HG02938 (cell line): Measurements from ENCODE around the gene SLC25A26.
"Not testable (repeated sequence)": the region's sequence is repeated elsewhere in the genome, so short reads cannot be mapped to it uniquely, and the experiment has no call there.

Experiments used
- ATAC-seq: cut with Tn5 transposase; IDR thresholded peaks from one replicate; pipeline ENCODE4 v1.9.1; 2021; ENCODE audit warnings: mild to moderate bottlenecking, moderate library complexity; ENCODE audit not compliant: unreplicated experiment

SLC25A26 gene

DNA sequence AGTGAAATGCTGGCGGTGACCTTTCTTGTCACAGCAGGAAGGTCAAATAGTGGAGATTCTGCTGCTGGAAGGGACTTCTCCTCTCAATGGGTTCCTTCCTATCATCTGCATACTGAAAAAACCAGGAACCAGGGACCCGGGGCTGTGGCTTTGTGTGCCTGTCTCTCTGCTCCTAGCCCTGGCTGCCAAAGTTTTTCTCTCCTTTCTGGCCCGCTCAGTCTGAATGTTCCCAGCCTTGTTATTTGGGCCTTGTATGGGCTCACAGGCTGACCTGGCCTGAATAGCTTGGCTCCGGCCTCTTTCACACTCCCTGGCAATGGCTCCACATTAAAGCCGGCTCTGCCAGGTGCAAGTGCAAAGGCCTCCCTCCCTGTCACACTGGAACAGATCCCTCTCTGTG lies 185.4 kb downstream of the SLC25A26 start:
- ATAC-seq = no peak

DNA sequence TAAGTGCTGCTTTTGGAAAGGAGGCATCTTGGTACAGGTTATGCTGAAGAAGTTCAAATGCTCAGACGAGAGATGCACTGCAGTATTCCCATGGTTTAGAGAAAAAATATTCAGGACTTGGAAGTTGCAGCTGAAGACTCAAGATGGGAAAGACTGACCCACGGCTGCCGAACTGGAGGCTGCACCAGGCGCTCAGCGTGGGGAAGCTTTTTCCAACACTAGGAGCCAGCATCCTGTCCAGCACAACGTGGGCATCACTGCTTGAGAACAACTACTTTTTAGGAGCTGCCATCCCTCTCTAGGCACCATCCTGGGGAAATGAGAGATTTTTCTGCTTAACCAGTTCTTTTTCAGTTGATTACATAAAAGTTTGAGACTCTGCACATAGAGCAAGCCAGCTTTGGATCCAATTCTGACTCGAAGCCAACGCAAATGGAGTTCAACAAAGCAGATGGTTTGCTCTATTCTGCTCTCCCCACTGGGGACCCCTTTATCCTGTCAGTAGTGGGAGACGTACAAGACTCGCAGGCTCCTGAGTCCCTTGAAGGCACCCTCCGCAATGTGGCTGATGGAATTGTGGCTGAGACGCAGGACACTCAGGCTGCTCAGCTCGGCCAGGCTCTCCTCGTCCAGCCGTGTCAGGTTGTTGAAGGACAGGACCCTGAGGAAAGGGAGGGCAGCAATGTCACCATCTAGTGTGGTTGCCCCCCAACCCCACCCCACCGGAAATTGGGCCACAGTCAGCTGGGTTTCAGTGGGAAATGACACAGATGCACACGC lies 186.2 kb downstream of the SLC25A26 start:
- no peak for ATAC-seq

DNA sequence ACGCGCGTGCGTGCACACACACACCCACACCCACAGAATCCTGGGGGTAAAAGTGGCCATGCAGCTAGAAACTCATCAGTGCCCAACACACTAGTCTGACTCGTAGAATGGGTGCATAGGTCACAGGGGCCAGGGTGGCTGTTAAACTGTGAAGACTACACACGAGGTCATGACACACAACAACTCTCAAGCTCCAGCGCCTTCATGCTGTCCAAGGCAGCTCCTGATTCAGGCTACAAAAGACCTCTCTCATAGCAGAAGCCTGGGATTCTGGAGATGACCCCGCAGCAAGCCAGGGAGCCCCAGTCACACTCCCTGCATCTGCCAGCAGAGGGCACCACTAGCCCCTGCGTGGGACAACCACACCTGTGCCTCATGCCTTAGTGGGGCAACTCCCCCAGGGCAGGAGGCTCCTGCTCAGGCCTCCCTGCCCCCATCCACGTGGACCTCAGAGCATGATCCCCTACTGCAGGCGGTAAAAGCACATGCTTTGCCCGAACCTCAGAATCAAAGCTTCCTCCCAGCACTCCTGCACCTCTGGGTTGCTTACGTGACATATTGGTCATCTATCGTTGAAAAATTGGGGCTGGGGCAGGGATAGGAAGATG lies 186.9 kb downstream of the SLC25A26 start:
- peak; percentile 88 for ATAC-seq

DNA sequence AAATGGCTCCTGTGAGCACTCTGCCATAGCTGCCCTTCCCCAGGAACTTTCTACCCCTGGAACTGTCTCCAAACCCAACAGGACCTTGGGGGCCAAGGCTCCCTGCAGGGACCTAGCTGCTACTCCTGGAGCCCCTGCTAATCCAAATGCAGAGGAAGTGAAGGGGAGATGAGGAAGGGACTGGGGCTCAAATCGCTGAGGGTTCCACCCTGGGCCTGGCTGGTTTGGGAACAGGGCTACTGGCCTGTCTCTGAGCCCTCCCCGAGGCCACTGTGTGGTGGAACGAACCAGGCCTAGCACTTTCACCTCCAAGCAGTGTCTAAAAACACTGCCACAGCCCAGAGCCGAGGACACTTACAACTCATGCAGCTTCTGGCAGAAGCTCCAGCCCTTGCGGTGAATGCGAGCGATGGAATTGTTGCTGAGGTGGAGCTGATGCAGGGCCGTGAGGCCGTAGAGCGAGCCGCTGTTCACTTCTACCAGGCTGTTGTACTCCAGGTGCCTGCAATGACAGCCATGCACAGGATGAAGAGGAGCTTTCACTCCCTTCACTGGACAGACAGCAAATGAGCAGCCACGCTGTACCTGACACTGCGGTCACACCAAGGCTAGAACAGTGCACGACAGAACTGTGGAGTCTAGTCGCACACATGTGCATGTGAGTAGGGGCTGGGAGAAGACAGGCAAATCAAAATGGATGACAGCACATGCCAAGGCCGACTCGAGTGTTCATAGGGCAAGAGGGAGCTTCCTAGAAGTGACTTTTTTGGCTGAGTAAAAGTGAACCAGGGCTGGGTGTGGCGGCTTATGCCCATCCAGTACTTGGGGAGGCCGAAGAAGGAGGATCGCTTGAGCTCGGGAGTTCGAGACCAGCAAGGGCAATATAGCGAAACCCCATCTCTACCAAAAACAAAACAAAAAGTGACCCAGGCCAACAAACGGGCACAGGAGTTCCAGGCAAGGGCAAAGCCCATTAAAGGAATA lies 189.3 kb downstream of the SLC25A26 start:
- ATAC-seq = no peak

DNA sequence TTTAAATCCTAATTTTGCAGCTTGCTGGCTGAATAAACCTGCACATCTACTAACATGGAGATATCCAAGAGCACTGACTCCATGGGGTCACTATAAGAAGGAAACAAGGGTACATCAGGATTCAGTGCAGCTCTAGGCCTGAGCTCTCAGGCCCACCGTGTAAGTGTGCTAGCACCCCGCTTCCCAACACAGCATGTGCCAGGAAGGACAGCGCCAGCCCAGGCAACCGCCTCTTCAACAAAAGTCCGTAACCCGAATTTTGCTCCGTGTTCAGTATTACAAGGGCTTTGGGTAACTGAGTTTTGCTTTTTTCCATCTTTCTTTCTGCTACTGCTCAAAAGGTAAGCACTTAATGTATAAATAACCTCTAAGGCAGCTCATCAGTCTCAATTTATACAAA lies 190.2 kb downstream of the SLC25A26 start:
- no peak for ATAC-seq

DNA sequence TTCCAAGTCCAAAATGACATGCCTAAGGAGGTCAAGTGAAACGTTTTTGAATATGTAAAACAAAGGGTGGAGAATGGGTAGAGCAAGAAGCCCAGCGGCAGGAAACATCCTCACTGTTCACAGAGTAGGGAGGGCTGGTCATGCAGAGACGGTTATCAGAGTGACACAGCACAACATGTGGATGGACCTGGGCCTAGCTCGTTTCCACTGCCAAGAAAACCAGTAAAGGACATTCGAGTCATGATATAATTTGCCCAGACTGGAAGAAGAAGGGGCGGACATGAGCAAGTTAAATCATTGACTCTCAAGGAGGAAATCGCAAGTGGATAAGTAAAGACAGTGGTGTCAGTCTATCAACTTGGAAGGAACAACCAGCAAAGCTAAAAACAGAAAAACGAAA lies 190.7 kb downstream of the SLC25A26 start:
- no peak for ATAC-seq

DNA sequence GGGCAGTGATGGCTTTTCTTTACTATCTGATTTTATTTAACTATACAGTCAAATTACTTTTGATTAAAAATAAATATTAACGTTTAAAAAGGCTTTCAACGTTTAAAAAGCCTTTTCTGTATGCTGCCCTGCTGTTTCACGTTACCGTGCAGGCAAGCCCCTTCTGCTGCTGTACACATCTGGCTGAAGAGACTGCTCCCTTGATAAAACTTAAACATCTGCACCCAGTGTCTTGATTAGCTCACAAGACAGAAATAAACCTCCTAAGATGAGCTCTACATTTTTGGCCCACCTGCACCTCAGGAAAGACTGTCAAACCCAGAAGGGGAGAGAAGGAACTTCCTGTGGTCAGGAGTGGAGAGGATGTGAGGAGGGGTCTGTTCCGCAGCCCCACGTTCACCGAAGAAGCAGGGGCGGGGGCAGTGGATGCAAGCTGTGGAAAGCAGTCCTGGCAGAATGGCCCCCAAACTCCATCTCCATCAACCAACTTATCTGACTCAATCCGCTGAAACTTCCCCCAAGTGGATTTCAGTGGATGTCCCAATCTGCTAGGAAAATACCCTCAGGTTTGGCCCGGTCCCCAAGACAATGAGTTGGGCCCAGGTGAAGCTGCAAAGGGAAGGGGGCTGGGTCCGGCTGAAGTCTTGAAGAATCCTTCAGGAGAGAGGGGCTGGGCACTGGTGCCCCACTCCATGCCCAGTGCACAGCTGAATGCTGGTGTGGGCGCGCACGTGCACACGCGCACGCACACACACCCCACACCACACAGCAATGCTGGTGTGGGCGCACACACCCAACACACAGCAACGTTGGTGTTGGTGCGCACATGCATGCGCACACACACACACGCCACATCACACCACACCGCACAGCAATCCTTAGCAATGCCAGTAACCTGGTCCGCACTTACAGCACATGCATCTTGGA lies 191.4 kb downstream of the SLC25A26 start:
- ATAC-seq = no peak

DNA sequence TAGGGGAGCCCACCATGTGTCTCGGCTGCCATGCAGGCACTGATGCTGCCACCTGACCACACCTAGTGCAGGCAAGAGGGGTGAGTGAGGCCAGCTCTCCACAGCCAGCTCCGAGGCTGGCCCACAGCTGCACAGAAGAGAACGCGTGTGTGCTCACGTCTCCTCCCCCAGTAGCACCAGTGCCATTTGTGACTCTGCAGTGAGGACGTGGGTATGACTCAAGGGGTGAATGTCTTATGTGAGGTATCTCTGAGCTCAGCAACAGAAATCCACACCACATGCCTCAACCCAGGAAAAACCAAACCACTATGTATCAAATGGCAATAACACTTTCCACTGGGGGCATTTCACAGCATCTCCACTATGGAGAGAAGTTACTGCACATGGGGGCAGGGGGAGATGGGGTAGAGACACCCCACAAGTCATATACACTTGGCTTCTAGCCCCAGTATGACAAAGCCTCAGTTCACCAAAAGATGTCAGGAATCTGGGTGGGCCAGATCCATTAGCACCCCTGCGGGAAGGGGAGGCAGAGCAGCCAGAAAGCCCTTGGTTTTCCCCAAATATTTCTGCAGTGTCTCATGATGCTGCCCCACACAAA lies 192.4 kb downstream of the SLC25A26 start:
- ATAC-seq = no peak

DNA sequence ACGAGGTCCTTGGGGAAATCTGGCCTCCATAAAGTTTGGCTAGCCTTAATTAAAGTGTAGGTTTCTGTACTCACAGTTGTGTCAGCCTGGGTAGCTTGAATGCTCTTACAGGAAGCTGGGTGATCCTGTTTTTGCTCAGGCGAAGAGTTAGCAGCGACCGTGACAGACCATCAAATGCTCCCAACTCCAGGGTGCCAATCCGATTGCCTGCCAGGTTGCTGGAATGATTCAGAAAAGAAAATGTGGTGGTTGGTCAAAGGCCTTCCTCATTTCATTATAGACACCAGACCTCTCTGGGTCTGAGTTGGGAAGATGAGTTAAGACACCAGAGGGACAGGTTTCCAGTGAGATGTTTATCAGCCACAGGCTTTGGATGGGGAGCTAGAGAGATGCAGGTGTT lies 194.0 kb downstream of the SLC25A26 start:
- ATAC-seq = no peak

DNA sequence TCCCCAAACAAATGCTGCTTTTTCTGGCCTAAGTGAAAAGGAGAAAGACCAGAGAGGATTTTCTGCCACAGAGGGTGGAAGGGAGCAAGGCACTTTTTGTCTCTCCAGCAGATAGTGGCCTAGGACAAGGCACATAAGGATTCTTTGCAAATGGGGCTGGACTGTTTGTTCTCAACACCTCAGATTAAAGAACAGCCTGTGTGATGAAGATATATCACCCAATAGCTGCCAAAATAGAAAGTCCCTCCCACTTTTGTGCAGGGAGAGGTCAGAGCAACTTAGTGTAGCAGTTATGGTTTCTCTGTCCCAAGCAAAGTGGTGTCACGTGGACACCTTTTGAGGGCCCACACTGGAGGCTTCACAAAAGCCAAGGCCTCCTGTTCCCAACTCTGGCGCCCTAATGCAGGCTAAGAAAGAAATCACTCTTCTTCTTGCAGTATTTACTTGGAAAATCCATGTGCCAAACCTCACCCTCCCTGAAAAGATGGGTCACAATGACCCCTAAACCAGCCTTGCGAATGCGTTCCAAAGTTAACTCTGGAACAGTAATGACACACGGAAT lies 195.1 kb downstream of the SLC25A26 start:
- ATAC-seq = no peak

DNA sequence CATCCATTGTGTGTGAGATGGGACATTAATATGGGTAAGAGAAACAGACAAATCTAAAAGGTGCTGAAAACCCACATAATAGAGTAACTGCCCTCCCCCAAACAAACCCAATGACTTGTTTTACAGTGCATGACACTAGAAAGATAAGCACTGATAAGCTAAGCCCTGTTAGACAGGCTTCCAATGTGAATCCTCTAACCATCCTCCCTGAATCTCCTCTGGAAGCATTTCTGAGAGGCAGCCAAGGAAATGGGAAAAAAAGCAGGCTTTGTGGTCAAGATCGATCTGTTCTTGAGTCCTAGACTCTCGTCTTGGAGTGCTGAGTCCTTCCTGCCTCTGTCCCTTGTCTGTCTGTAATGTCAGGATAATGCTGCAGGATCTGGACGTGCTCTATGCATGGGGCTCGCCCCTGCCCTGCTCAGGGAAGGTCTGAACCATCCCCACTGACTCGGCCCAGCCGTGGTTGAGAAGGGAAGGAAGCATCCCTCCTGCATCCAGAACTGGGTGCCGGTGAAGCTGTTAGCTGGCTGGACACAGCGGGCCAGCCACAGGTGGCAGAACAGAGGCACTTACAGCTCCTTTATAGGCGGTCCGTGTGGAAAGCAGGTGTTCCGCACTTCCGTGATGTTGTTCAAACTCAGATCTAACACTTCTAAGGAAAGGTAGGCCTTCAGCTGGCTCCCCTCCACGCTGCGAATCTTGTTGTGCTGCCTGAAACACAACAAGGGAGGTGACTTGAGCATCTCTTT lies 195.9 kb downstream of the SLC25A26 start:
- ATAC-seq = no peak

DNA sequence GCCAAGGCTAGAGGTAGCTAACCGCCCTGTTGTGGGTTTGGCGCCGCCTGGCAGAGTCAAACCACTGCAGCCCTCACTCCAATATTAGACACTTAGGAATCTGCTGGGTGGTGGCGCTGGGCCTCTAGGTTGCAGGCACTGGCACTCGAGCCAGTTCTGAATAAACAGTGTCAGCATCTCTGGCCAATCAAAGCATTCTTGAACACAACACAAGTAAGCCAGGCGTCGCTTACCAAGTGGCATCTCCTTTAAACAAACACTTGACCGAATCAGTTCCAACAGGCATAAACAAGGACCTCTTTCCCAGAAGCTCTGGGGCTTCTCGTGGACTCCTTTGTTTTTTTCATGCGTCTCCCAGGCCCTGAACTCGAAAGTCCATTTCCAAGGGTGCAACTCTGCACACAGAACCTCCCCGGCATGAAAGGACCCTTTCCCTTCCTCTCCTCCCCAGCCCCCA lies 197.7 kb downstream of the SLC25A26 start:
- ATAC-seq = no peak

DNA sequence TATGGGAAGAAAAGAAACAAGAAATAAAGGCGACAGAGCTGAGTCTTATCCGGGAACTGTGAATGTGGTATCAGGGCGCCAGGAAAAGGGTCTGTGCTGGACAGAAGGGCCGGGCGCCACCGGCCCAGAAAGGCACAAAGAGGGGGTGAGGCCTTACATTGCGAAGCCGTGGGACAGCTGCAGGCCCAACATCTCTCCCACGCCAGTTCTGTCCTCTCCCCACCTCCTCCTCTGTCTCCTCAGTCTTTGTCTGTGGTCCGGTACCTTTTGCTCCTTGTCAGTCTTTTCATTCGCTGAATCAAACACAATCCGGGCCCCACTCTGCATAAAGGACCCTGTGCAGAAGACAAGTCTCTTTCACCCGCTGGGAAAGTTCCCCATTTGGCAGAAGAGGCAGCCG lies 198.2 kb downstream of the SLC25A26 start:
- no peak for ATAC-seq

DNA sequence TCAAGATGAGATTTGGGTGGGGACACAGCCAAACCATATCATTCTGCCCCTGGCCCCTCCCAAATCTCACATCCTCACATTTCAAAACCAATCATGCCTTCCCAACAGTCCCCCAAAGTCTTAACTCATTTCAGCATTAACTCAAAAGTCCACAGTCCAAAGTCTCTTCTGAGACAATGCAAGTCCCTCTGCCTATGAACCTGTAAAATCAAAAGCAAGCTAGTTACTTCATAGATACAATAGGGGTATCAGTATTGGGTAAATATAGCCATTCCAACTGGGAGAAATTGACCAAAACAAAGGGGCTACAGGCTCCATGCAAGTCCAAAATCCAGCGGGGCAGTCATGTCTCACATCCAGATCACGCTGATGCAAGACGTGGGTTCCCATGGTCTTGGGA lies 200.3 kb downstream of the SLC25A26 start:
- not testable (repeated sequence) for ATAC-seq

DNA sequence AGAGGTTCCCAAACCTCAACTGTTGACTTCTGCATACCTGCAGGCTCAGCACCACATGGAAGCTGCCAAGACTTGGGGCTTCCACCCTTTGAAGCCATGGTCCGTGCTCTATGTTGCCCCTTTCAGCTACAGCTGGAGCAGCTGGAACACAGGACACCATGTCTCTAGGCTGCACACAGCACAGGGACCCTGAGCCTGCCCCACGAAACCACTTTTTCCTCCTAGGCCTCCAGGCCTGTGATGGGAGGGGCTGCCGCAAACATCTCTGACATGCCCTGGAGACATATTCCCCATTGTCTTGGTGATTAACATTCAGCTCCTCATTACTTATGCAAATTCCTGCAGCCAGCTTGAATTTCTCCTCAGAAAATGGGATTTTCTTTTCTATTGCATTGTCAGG lies 201.1 kb downstream of the SLC25A26 start:
- not testable (repeated sequence) for ATAC-seq

DNA sequence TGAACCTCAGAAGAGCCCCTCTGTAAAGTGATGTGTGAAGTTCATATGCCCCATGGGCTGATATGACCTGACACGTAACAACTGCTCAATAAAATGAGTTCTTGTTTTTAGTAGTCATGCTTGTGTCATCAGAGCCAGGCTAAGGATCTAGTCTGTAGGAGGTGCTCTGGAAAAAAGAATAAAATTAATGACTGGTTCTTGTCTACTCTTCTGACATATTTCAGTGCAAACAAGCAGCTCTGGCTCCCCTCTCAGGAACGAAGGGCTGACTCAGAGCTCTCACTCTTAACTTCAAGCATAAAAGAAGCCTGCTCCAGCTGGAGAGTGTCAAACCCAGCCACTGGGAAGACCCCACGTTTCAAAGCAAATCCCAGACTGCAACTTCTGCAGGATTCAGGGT lies 203.0 kb downstream of the SLC25A26 start:
- ATAC-seq = no peak

DNA sequence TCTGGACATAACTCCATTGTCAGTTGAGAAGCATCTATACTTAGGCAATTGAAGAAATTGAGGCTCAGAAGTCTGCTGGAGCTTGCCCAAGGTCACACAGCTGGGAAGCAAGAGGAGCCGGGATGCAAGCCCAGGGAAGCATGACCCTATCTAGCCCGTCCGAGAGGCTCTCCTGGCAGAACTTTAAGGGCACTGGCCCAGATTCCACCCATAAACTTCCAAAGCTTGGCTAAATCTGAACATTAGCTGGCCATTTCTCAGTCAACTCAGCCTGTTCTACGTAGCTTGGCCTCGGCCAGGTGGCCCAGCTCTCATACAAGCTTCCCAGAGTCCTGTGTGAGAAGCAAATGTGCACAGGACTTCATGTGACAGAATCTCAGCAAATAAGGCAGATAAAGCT lies 204.2 kb downstream of the SLC25A26 start:
- ATAC-seq = no peak

DNA sequence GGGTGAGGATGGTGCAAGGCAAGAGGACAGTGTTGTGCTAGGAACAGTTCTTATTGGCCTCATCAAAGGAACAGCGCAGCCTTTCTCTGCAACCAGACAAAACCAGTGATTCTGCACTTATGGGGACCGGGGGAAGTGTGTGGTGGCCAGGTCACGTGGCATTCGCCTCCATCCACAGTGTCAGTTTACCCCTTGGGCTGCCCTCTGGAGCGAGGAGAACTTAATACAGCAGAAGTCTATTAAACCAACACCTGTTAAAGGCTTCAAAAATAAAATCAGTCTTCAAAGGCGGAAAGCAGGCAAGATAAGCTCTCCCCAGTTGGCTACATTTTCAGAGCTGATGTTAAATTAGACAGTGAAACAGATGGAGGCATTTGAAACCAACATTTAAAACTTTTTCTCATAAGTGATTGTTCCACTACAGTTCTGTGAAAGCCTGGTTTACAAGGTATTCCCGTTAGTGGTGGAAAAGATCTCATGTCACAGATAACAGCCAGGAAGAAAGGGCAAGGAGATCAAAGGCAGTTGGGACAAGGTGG lies 204.8 kb downstream of the SLC25A26 start:
- ATAC-seq = no peak

DNA sequence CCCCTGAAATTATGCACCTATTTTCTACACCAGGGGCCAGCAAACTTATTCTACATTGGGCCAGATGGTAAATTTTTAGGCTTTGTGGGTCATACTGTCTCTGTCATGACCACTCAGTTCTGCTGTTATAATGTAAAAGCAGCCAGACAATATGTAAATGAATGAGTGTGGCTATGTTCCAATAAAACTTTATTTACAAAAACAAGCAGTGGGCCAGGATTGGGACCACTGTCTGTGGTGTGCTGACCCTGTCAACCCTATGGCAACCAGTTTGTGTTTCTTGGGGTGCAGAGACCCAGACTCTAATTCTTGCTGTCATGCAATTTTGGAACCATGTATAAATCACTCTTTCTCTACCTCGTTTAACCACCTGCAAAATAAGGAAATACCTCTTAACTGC lies 205.3 kb downstream of the SLC25A26 start:
- no peak for ATAC-seq
